Smooth muscle cell (in vitro differentiated cells): ENCODE data around the gene GRM1. TPM values are rescaled to one million over a fixed set of nuclear protein-coding genes. Genes with fewer than 3 reads are reported as not detected.

ENCODE experiments used
- DNase-seq: peaks from one replicate; lab custom pipeline; 2025; ENCODE audit not compliant: unreplicated experiment; lab: John Stamatoyannopoulos, UW
- H2AFZ ChIP-seq: fragments of 200-600 bp; sonication (generic); 2 replicates; pipeline ENCODE4 v1.6.0; 2016; ENCODE audit warnings: antibody characterized with exemption, low read depth, mild to moderate bottlenecking
- H3F3A ChIP-seq: fragments of 200-600 bp; sonication (generic); 2 replicates; pipeline ENCODE4 v1.6.0; 2017; ENCODE audit warnings: antibody characterized with exemption, low read depth
- H3K27ac ChIP-seq: fragments of 200-600 bp; sonication (generic); 2 replicates; pipeline ENCODE4 v1.5.1; 2016; ENCODE audit warnings: low read depth, mild to moderate bottlenecking
- H3K27me3 ChIP-seq: fragments of 200-600 bp; sonication (generic); 2 replicates; pipeline ENCODE4 v1.6.1; 2016; ENCODE audit warnings: low read depth, mild to moderate bottlenecking
- H3K36me3 ChIP-seq: fragments of 200-600 bp; sonication (generic); 2 replicates; pipeline ENCODE4 v1.5.1; 2016; ENCODE audit warnings: low read depth
- H3K4me1 ChIP-seq: fragments of 200-600 bp; sonication (generic); 2 replicates; pipeline ENCODE4 v1.5.1; 2016; ENCODE audit warnings: low read depth
- H3K4me2 ChIP-seq: fragments of 200-600 bp; sonication (generic); 2 replicates; pipeline ENCODE4 v1.6.0; 2016; ENCODE audit warnings: mild to moderate bottlenecking
- H3K4me3 ChIP-seq: fragments of 200-600 bp; sonication (generic); 2 replicates; pipeline ENCODE4 v1.5.1; 2016; ENCODE audit warnings: mild to moderate bottlenecking
- H3K79me2 ChIP-seq: fragments of 200-600 bp; sonication (generic); 2 replicates; pipeline ENCODE4 v1.6.0; 2016; ENCODE audit warnings: low read depth, mild to moderate bottlenecking
- H3K9ac ChIP-seq: fragments of 200-600 bp; sonication (generic); 2 replicates; pipeline ENCODE4 v1.6.0; 2016; ENCODE audit warnings: low read depth
- H3K9me3 ChIP-seq: fragments of 200-600 bp; sonication (generic); replicated peaks from 2 replicates; pipeline ENCODE4 v1.5.1; 2016; ENCODE audit warnings: low read depth
- H4K20me1 ChIP-seq: fragments of 200-600 bp; sonication (generic); 2 replicates; pipeline ENCODE4 v1.6.0; 2016; ENCODE audit warnings: low read depth
- WGBS: methylation state at CpG from one replicate; pipeline ENCODE4 v1.1.7; 2016; ENCODE audit warnings: low lambda C conversion rate; 5-methylcytosine and 5-hydroxymethylcytosine counted together
- polyA plus RNA-seq: library from polyadenylated mRNA; unstranded; fragments of >200 nt; fragmentation: Nextera tagmentation; extraction: Ambion mirVana; gene quantifications from 2 replicates; pipeline ENCODE4 v1.2.1, GENCODE V29; 2016
- total RNA-seq: library from RNA; depleted of rRNA; stranded (reverse); fragments of >200 nt; gene quantifications from 2 replicates; pipeline ENCODE4 v1.2.3, GENCODE V29; 2014
- TF ChIP-seq, protein P1 (sequence below): fragments of 200-600 bp; sonication (generic); IDR thresholded peaks from 2 replicates; pipeline ENCODE4 v1.5.1; 2017; ENCODE audit warnings: borderline replicate concordance, mild to moderate bottlenecking, antibody characterized with exemption; ENCODE audit not compliant: insufficient read depth, poor library complexity, severe bottlenecking

GRM1 gene
- total and polyA plus RNA-seq, 2 experiments from 2014 or later, result not detected

DNA sequence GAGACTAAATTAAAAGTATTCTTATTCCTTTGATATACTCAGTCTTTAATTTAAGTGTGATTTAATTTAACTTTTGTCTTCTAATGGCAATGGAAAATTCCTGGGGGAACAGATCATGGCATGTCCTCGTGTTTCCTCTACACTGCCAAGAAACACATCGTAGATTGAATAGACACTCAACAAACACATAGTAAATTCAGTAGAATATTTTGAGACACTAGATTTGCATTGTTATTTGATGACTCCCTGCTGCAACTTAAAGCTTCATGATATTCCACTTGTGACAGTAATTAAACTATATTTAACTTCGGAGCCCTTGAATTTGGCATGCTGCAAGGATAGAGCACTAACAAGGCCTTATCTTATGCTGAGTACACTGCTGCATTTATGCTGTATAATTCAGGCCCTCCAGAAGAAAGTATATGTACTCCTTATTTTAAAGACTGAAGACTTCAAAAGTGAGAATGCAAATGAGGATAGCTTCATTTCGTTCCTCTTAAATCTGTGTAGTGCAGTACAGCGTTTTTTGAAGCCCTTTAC, 84.3 kb downstream of the GRM1 start:
- no peak overlapping the region for H3K4me2 ChIP-seq
- TF ChIP-seq, protein P1, sequence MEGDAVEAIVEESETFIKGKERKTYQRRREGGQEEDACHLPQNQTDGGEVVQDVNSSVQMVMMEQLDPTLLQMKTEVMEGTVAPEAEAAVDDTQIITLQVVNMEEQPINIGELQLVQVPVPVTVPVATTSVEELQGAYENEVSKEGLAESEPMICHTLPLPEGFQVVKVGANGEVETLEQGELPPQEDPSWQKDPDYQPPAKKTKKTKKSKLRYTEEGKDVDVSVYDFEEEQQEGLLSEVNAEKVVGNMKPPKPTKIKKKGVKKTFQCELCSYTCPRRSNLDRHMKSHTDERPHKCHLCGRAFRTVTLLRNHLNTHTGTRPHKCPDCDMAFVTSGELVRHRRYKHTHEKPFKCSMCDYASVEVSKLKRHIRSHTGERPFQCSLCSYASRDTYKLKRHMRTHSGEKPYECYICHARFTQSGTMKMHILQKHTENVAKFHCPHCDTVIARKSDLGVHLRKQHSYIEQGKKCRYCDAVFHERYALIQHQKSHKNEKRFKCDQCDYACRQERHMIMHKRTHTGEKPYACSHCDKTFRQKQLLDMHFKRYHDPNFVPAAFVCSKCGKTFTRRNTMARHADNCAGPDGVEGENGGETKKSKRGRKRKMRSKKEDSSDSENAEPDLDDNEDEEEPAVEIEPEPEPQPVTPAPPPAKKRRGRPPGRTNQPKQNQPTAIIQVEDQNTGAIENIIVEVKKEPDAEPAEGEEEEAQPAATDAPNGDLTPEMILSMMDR, result no peak
- no peaks in the 10 kb centered on the region for H3K36me3 ChIP-seq
- H3K4me1 ChIP-seq, result no peaks in the 10 kb centered on the region
- no peak overlapping the region for H3K4me3 ChIP-seq
- no peaks in the 10 kb centered on the region for H3F3A ChIP-seq
- no peak for DNase-seq
- no peaks in the 10 kb centered on the region for H3K27me3 ChIP-seq
- WGBS, result 82% methylated on average over 5 of the region's 5 CpGs
- no peaks in the 10 kb centered on the region for H3K9me3 ChIP-seq
- H2AFZ ChIP-seq, result no peak overlapping the region
- H3K79me2 ChIP-seq, result no peaks in the 10 kb centered on the region
- no peak overlapping the region for H3K9ac ChIP-seq
- H3K27ac ChIP-seq, result no peak overlapping the region
- H4K20me1 ChIP-seq, result no peaks in the 10 kb centered on the region

DNA sequence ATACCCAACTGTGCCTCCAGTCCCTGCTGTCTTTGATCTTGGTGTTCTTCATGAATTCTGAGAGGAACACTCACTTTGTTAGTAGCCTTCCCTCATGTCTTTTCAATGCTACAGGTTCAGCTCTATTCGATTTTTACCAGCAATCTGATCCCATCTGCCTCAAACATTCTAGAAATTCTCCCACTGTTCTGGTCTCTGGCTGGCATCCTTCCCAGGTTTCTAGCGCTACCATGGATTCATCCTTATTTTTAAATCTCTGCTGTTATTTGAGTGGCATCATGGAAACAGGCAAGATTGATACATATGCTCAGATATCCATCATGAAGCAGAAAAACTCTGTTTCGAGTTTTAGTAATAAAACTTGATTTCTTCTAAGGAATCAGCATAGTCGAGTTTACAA, 94.8 kb downstream of the GRM1 start:
- TF ChIP-seq, protein P1, result no peak
- Histone ChIP-seq H3K36me3 (no peaks in the 10 kb centered on the region), H3K4me2 (no peak overlapping the region), H3K27me3 (peaks cover 4% of the 10 kb centered on the region), H3K9ac (no peak overlapping the region), H3K27ac (no peak overlapping the region), H3K4me1 (no peaks in the 10 kb centered on the region), H4K20me1 (no peaks in the 10 kb centered on the region), H3K79me2 (no peaks in the 10 kb centered on the region), H2AFZ (no peak overlapping the region), H3K9me3 (no peaks in the 10 kb centered on the region), H3F3A (no peaks in the 10 kb centered on the region), H3K4me3 (no peak overlapping the region)
- no peak for DNase-seq
- WGBS, result 87% methylated on average over 4 of the region's 4 CpGs

- 80% methylated on average over 2 of the region's 2 CpGs for WGBS
- H3K36me3 ChIP-seq, result no peaks in the 10 kb centered on the region
- DNase-seq, result no peak
- TF ChIP-seq, protein P1, result no peak
- no peak overlapping the region for H2AFZ ChIP-seq
- no peak overlapping the region for H3K27ac ChIP-seq
- no peaks in the 10 kb centered on the region for H3F3A ChIP-seq
- no peaks in the 10 kb centered on the region for H3K9me3 ChIP-seq
- no peak overlapping the region for H3K4me3 ChIP-seq
- H4K20me1 ChIP-seq, result no peaks in the 10 kb centered on the region
- no peaks in the 10 kb centered on the region for H3K4me1 ChIP-seq
- no peak overlapping the region for H3K9ac ChIP-seq
- peaks cover 4% of the 10 kb centered on the region for H3K27me3 ChIP-seq
- H3K4me2 ChIP-seq, result no peak overlapping the region
- no peaks in the 10 kb centered on the region for H3K79me2 ChIP-seq
Measured at GRCh38 chr6:146127447-146128215, 98.8 kb downstream of the GRM1 start.

GRCh38 chr6:146133866-146134265, 105.0 kb downstream of the GRM1 start:
- WGBS, result 94% methylated on average over 2 of the region's 2 CpGs
- no peaks in the 10 kb centered on the region for H3F3A ChIP-seq
- H3K9ac ChIP-seq, result no peak overlapping the region
- no peak overlapping the region for H3K4me3 ChIP-seq
- no peak overlapping the region for H3K4me2 ChIP-seq
- no peak for DNase-seq
- TF ChIP-seq, protein P1, result no peak
- no peaks in the 10 kb centered on the region for H4K20me1 ChIP-seq
- H2AFZ ChIP-seq, result no peak overlapping the region
- no peaks in the 10 kb centered on the region for H3K4me1 ChIP-seq
- H3K9me3 ChIP-seq, result no peaks in the 10 kb centered on the region
- no peak overlapping the region for H3K27ac ChIP-seq
- H3K27me3 ChIP-seq, result no peaks in the 10 kb centered on the region
- no peaks in the 10 kb centered on the region for H3K36me3 ChIP-seq
- H3K79me2 ChIP-seq, result no peaks in the 10 kb centered on the region
